Measurements from ENCODE around the gene FAM241B.

FAM241B gene

GRCh38 chr10:69666756-69667155, 36.7 kb downstream of the FAM241B start:
- DNase-seq (ENCODE audit: low spot score), result no peak

- no peak for DNase-seq (ENCODE audit: low spot score)
Observed at GRCh38 chr10:69668721-69669120, 38.7 kb downstream of the FAM241B start.

DNA sequence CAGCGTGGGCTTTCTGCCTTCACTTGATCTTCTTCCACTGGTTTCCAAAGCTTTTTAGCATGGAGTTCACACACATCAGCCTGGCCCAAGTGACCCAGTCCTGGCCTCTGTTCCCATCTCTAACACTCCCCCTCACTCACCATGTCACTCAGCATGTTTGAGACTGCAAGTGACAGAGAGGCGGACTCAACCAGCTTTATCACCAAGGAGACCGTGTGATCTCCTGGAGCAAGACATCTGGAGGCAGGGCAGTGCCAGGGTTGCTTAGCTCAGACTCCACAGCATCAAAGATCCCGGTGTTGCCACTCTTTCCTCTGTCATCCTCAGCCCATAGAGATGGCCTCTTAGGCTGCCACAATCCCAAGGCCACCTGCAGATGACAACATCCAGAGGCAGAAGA, 39.4 kb downstream of the FAM241B start:
- no peak for DNase-seq (ENCODE audit: low spot score)

- no peak for DNase-seq (ENCODE audit: low spot score)
Observed at GRCh38 chr10:69673521-69673920, 43.5 kb downstream of the FAM241B start.

DNA sequence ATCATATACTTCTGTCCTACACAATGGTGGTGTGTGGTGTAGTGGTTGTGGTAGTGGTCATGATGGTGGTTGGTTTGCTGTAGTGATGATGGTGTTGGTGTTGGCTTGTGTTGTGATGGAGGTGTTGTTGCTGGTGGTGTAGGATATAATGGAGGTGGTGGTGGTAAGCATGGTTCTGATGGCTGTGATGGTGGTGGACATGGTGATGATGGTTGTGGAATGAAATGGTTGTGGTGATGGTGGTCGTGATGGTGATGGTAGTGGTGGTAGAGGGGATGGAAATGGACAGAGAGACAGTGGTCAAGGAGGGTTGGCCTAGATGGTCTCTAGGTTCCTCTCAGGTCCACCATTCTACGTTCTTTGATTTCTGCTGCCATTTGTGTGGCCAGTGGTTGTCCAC, 44.7 kb downstream of the FAM241B start:
- no peak for DNase-seq (ENCODE audit: low spot score)

GRCh38 chr10:69676301-69676700, 46.3 kb downstream of the FAM241B start:
- DNase-seq (ENCODE audit: low spot score), result no peak

DNA sequence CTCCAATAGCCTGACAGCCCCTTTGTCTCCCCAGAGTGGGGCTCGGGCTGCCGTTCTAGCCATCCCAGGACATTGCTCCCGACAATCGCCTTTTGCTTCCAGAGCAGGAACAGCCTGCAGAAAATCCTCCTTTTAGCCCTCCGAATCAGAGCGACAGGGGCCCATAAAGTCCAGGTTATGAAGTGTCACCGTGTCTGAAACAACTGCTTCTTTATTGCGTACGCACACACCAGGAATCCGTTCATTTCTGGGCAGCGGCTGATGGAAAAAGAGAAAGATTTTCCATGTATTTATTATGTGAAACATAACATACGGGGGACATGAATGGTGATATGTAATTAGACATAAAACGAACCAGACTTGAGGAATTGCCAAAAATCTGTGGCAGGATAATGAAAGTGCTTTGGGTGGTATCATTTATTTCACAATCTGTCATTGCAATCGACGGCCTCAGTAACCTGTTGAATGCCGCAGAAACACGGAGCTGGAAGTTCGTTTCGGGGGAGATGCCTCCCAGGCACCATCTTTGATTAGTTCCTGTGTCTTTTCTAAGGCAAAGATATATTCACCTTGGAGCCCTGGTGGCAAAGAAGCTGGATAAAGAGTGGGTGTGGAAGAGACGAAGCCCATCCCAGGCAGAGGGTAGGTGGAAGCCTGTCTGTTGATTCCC, 48.1 kb downstream of the FAM241B start:
- no peak for DNase-seq (ENCODE audit: low spot score)

- no peak for DNase-seq (ENCODE audit: low spot score)
Observed at GRCh38 chr10:69679736-69680135, 49.7 kb downstream of the FAM241B start.

GRCh38 chr10:69680610-69681009, 50.6 kb downstream of the FAM241B start:
- no peak for DNase-seq (ENCODE audit: low spot score)

GRCh38 chr10:69681436-69681835, 51.4 kb downstream of the FAM241B start:
- DNase-seq (ENCODE audit: low spot score), result no peak

DNA sequence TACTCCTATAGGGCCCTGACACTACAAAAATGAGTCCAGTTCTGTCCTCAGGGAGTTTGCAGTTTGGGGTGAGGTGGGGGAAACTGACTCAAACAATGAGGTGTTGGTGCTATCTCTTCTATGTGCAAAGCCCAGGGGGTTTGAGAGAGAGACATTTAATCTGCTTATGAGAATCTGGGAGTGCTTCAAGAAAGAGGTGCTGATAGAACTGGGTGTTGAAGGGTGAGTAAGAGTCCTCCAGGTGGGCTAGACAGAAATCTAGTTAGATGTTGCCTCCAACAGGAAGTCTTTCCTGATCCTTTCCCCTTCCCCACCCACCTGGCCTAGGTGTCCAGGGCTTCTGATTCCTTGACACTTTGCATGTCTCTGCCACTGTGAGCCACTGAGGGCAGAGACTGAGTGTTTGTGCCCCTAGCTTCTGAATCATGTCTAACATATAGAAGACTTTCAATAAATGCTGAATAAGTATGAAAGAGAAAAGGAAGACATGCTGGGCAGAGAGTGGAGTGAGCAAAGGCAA, 53.0 kb downstream of the FAM241B start:
- no peak for DNase-seq (ENCODE audit: low spot score)

Data from hematopoietic multipotent progenitor cell treated with erythropoietin and hydrocortisone succinate and interleukin-3 and kit ligand, for 17 days (in vitro differentiated cells).